Kidney epithelial cell (primary cell): ENCODE results near the gene GRAMD4. TPM values are rescaled to one million over a fixed set of nuclear protein-coding genes. Genes with fewer than 3 reads are reported as not detected.

Experiments used
- DNase-seq: peaks from one replicate; pipeline ENCODE4 v3.0.0-alpha.2; 2010; ENCODE audit warnings: low read depth
- H3K27me3 ChIP-seq: 2 replicates; pipeline ENCODE4 v1.6.0; 2011; ENCODE audit warnings: low read length; ENCODE audit not compliant: control insufficient read depth, insufficient read depth
- H3K36me3 ChIP-seq: 2 replicates; pipeline ENCODE4 v1.5.1; 2011; ENCODE audit warnings: low read length; ENCODE audit not compliant: control insufficient read depth, insufficient read depth
- H3K4me3 ChIP-seq: 2 replicates; pipeline ENCODE4 v1.5.1; 2011; ENCODE audit warnings: low read depth, mild to moderate bottlenecking, control low read depth, low read length
- CTCF ChIP-seq: IDR thresholded peaks from 2 replicates; pipeline ENCODE4 v1.5.1; 2011; ENCODE audit warnings: mild to moderate bottlenecking, moderate library complexity, low read length, control low read depth, inconsistent platforms; ENCODE audit not compliant: insufficient read depth, poor library complexity, severe bottlenecking
- total RNA-seq: library from RNA; depleted of rRNA; stranded (reverse); fragments of >200 nt; gene quantifications from 2 replicates; pipeline ENCODE4 v1.2.3, GENCODE V29; 2015

Gene GRAMD4
- total RNA-seq, 1 donor from 2014 or later, result 30.4 TPM

DNA sequence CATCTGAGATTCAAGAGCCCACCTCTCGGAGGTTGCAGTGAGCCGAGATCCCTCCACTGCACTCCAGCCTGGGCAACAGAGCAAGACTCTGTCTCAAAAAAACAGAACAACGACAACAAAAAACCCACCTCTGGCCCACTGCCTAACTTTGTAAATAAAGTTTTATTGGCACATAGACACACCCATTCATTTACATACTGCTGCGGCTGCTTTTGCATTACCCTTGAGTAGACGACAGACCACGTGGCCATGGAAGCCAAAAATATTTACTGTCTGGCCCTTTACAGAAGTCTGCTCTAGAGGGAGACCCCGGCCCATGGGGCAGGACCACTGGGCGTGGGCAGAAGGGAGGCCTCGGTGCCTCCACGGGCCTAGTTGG is 47.0 kb downstream of the GRAMD4 start:
- DNase-seq, result no peak
- Histone ChIP-seq H3K36me3 (no peaks in the 10 kb centered on the region), H3K4me3 (no peak overlapping the region), H3K27me3 (no peaks in the 10 kb centered on the region)
- no peak for TF ChIP-seq CTCF

DNA sequence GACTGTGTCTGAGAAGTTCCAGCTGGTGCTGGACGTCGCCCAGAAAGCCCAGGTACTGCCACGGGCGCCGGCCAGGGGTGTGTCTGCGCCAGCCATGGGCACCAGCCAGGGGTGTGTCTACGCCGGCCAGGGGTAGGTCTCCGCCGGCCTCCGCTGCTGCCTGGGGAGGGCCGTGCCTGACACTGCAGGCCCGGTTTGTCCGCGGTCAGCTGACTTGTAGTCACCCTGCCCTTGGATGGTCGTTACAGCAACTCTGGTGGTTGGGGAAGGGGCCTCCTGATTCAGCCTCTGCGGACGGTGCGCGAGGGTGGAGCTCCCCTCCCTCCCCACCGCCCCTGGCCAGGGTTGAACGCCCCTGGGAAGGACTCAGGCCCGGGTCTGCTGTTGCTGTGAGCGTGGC is 47.9 kb downstream of the GRAMD4 start:
- no peak overlapping the region for H3K4me3 ChIP-seq
- no peaks in the 10 kb centered on the region for H3K36me3 ChIP-seq
- DNase-seq, result no peak
- H3K27me3 ChIP-seq, result no peaks in the 10 kb centered on the region
- TF ChIP-seq CTCF, result no peak

DNA sequence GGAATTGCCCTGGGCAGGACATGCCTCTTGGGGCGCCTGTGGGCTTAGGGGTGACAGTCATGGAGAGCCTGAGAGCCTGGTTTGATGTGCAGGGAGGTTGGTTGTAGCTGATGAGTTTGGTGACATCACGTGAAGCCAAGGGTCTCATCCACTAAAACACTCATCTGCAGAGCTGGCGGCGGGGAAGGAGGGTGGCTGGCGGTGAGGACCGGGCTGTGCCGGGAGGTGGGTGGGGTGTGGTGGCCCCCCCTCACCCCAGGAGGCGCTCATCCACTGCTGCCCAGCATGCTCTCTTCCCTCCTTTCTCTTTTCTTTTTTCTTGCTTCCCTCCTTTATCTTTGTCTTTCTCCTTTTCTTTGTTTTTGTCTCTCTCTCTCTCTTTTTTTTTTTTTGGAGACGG is 49.0 kb downstream of the GRAMD4 start:
- no peaks in the 10 kb centered on the region for H3K27me3 ChIP-seq
- no peak overlapping the region for H3K4me3 ChIP-seq
- no peak for DNase-seq
- TF ChIP-seq CTCF, result no peak
- no peaks in the 10 kb centered on the region for H3K36me3 ChIP-seq

GRCh38 chr22:46671824-46672432 is 51.7 kb downstream of the GRAMD4 start:
- Histone ChIP-seq H3K27me3 (no peaks in the 10 kb centered on the region), H3K36me3 (no peaks in the 10 kb centered on the region), H3K4me3 (no peak overlapping the region)
- no peak for DNase-seq
- TF ChIP-seq CTCF, result no peak

GRCh38 chr22:46672731-46673130 is 52.5 kb downstream of the GRAMD4 start:
- H3K4me3 ChIP-seq, result no peak overlapping the region
- DNase-seq, result no peak
- no peaks in the 10 kb centered on the region for H3K36me3 ChIP-seq
- no peaks in the 10 kb centered on the region for H3K27me3 ChIP-seq
- no peak for TF ChIP-seq CTCF

GRCh38 chr22:46673205-46673604 is 53.0 kb downstream of the GRAMD4 start:
- H3K36me3 ChIP-seq, result no peaks in the 10 kb centered on the region

More at GRCh38 chr22:46673205-46673604, 53.0 kb downstream of the GRAMD4 start:
- TF ChIP-seq CTCF, result no peak
- Histone ChIP-seq H3K27me3 (no peaks in the 10 kb centered on the region), H3K4me3 (no peak overlapping the region)
- no peak for DNase-seq
